ENCODE results near the gene CCDC97.

Gene CCDC97

DNA sequence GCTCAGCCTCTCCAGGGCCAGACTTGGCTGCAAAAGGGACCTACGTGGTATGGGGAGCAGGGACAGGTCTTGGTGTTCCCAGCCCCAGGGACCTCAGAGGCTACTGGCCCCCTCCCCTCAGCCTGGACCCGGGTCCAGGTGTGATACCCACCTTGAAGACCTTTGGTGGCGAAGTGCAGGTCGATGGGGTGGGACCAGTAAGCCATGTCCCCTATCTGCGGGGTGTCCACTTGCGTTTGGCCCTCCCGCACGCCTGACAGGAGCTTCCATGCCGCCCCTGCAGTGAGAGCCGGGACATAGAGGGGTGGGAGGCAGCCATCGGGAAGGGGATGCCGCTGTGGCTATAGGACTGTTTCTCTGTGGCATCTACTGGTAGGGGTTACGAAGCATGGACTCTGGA lies 47.8 kb downstream of the CCDC97 start:
- no peak for ATAC-seq
- no peak for TF ChIP-seq ZNF70 (CRISPR knock-in tag; IDR thresholded peaks at IDR 0.05)
- TF ChIP-seq RARB (CRISPR knock-in tag; IDR thresholded peaks at IDR 0.05) = no peak
- no peak for TF ChIP-seq PATZ1 (CRISPR knock-in tag; IDR thresholded peaks at IDR 0.05; ENCODE audit: borderline replicate concordance)
- no peak for TF ChIP-seq OSR1 (CRISPR knock-in tag; IDR thresholded peaks at IDR 0.05)
- no peak for TF ChIP-seq CSDC2 (CRISPR knock-in tag; IDR thresholded peaks at IDR 0.05)
- TF ChIP-seq ZNF565 (CRISPR knock-in tag; conservative IDR thresholded peaks at IDR 0.05; ENCODE audit: low read depth) = no peak
- TF ChIP-seq ZFP30 (CRISPR knock-in tag; IDR thresholded peaks at IDR 0.05) = no peak
- TF ChIP-seq, protein P1, sequence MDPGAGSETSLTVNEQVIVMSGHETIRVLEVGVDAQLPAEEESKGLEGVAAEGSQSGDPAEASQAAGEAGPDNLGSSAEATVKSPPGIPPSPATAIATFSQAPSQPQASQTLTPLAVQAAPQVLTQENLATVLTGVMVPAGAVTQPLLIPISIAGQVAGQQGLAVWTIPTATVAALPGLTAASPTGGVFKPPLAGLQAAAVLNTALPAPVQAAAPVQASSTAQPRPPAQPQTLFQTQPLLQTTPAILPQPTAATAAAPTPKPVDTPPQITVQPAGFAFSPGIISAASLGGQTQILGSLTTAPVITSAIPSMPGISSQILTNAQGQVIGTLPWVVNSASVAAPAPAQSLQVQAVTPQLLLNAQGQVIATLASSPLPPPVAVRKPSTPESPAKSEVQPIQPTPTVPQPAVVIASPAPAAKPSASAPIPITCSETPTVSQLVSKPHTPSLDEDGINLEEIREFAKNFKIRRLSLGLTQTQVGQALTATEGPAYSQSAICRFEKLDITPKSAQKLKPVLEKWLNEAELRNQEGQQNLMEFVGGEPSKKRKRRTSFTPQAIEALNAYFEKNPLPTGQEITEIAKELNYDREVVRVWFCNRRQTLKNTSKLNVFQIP (CRISPR knock-in tag; IDR thresholded peaks at IDR 0.05; ENCODE audit: borderline replicate concordance, low read depth) = no peak
- TF ChIP-seq CREB5 (CRISPR knock-in tag; IDR thresholded peaks at IDR 0.05; ENCODE audit: low read depth) = no peak
- TF ChIP-seq BACH2 (CRISPR knock-in tag; IDR thresholded peaks at IDR 0.05; ENCODE audit: borderline replicate concordance) = no peak
- TF ChIP-seq ISL1 (CRISPR knock-in tag; IDR thresholded peaks at IDR 0.05) = no peak
- TF ChIP-seq, protein P2, sequence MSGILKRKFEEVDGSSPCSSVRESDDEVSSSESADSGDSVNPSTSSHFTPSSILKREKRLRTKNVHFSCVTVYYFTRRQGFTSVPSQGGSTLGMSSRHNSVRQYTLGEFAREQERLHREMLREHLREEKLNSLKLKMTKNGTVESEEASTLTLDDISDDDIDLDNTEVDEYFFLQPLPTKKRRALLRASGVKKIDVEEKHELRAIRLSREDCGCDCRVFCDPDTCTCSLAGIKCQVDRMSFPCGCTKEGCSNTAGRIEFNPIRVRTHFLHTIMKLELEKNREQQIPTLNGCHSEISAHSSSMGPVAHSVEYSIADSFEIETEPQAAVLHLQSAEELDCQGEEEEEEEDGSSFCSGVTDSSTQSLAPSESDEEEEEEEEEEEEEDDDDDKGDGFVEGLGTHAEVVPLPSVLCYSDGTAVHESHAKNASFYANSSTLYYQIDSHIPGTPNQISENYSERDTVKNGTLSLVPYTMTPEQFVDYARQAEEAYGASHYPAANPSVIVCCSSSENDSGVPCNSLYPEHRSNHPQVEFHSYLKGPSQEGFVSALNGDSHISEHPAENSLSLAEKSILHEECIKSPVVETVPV (CRISPR knock-in tag; IDR thresholded peaks at IDR 0.05) = no peak
- TF ChIP-seq ZC3H10 (CRISPR knock-in tag; IDR thresholded peaks at IDR 0.05) = no peak
- no peak for TF ChIP-seq SNAI2 (CRISPR knock-in tag; IDR thresholded peaks at IDR 0.05)
- no peak for TF ChIP-seq GLIS3 (CRISPR knock-in tag; IDR thresholded peaks at IDR 0.05)
- no peak for TF ChIP-seq TOX (CRISPR knock-in tag; IDR thresholded peaks at IDR 0.05; ENCODE audit: borderline replicate concordance)
- TF ChIP-seq PPARA (CRISPR knock-in tag; IDR thresholded peaks at IDR 0.05; ENCODE audit: borderline replicate concordance) = no peak

DNA sequence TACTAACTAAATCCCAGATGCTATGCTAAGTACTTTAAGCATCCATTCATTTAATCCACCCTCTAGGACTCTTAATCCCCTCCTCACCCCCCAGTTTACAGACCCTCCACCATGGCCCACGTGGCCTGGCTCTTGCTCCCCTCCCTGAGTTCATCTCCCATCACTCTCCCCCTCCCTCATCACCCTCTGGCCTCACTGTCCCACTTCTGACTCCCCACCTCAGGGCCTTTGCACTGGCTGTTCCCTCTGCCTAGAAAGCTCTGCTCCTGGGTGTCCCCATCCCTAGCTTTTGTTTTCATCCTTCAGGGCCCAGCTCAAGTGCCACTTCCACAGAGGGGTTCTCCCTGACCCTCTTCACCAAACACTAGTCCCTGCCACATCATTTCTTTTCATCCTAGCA lies 49.8 kb downstream of the CCDC97 start:
- TF ChIP-seq BACH2 (CRISPR knock-in tag; IDR thresholded peaks at IDR 0.05; ENCODE audit: borderline replicate concordance) = no peak
- no peak for TF ChIP-seq CSDC2 (CRISPR knock-in tag; IDR thresholded peaks at IDR 0.05)
- TF ChIP-seq TOX (CRISPR knock-in tag; IDR thresholded peaks at IDR 0.05; ENCODE audit: borderline replicate concordance) = no peak
- no peak for TF ChIP-seq CREB5 (CRISPR knock-in tag; IDR thresholded peaks at IDR 0.05; ENCODE audit: low read depth)
- no peak for TF ChIP-seq ZNF70 (CRISPR knock-in tag; IDR thresholded peaks at IDR 0.05)
- no peak for TF ChIP-seq GLIS3 (CRISPR knock-in tag; IDR thresholded peaks at IDR 0.05)
- no peak for TF ChIP-seq TCF4 (CRISPR knock-in tag; IDR thresholded peaks at IDR 0.05; ENCODE audit: borderline replicate concordance)
- TF ChIP-seq PPARA (CRISPR knock-in tag; IDR thresholded peaks at IDR 0.05; ENCODE audit: borderline replicate concordance) = no peak
- no peak for TF ChIP-seq ZFP30 (CRISPR knock-in tag; IDR thresholded peaks at IDR 0.05)
- no peak for ATAC-seq

DNA sequence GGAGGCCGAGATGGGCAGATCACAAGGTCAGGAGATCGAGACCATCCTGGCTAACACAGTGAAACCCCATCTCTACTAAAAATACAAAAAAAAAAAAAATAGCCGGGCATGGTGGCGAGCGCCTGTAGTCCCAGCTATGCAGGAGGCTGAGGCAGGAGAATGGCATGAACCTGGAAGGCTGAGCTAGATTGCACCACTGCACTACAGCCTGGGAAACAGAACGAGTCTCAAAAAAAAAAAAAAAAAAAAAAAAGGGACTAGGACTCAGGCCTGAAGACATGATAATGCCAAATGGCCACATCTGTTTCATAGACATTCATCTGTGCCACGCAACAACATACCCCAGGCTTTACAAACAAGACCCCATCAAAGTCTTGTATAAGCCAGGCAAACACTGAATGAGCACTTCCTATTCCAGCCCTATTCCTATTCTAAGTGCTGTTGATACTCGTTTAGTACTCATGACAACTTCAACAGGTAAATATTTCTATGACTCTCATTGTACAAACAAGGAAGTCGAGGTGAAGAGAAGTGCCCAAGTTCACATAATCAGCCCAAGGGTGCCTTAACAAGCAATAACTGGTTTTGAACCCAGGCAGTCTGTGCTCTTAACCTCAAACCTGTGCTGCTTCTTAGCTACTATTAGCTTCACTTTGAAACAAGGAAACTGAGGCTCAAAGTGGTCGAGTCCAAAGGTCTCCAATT lies 52.3 kb downstream of the CCDC97 start:
- ATAC-seq = no peak
- TF ChIP-seq ESRRG (CRISPR knock-in tag; IDR thresholded peaks at IDR 0.05) (no peak), RARB (CRISPR knock-in tag; IDR thresholded peaks at IDR 0.05) (no peak), PPARA (CRISPR knock-in tag; IDR thresholded peaks at IDR 0.05; ENCODE audit: borderline replicate concordance) (no peak), ZNF8 (CRISPR knock-in tag; IDR thresholded peaks at IDR 0.05) (no peak), TCF4 (CRISPR knock-in tag; IDR thresholded peaks at IDR 0.05; ENCODE audit: borderline replicate concordance) (no peak), SNAI2 (CRISPR knock-in tag; IDR thresholded peaks at IDR 0.05) (no peak), ZFP30 (CRISPR knock-in tag; IDR thresholded peaks at IDR 0.05) (no peak), BACH2 (CRISPR knock-in tag; IDR thresholded peaks at IDR 0.05; ENCODE audit: borderline replicate concordance) (no peak), TOX (CRISPR knock-in tag; IDR thresholded peaks at IDR 0.05; ENCODE audit: borderline replicate concordance) (no peak)
- TF ChIP-seq, protein P2 (CRISPR knock-in tag; IDR thresholded peaks at IDR 0.05) = no peak

All from SK-N-SH treated with all-trans-retinoic acid at 6 μM for 48 hours (cell line).